HUES48 (cell line): ENCODE results near the gene DPYSL5.
"Not testable (repeated sequence)": the region's sequence is repeated elsewhere in the genome, so short reads cannot be mapped to it uniquely, and the experiment has no call there.

Source experiments
- H3K27ac ChIP-seq: one replicate; pipeline ENCODE4 v1.7.0; 2013; ENCODE audit warnings: low read depth, low read length, inconsistent platforms
- H3K27me3 ChIP-seq: 2 replicates; pipeline ENCODE4 v1.6.1; 2013; ENCODE audit warnings: mild to moderate bottlenecking, low read length; ENCODE audit not compliant: control insufficient read depth, insufficient read depth
- H3K36me3 ChIP-seq: 2 replicates; pipeline ENCODE4 v1.6.1; 2013; ENCODE audit warnings: low read length; ENCODE audit not compliant: control insufficient read depth, insufficient read depth
- H3K4me1 ChIP-seq: 2 replicates; pipeline ENCODE4 v1.6.1; 2013; ENCODE audit warnings: mild to moderate bottlenecking, low read length; ENCODE audit not compliant: control insufficient read depth, insufficient read depth
- H3K4me3 ChIP-seq: 2 replicates; pipeline ENCODE4 v1.5.1; 2013; ENCODE audit warnings: mild to moderate bottlenecking, low read depth, low read length
- H3K9ac ChIP-seq: 2 replicates; pipeline ENCODE4 v1.6.1; 2013; ENCODE audit warnings: mild to moderate bottlenecking, low read depth, low read length, moderate library complexity
- H3K9me3 ChIP-seq: 2 replicates; pipeline ENCODE4 v1.6.1; 2013; ENCODE audit warnings: low read length; ENCODE audit not compliant: control insufficient read depth, insufficient read depth

Gene DPYSL5

DNA sequence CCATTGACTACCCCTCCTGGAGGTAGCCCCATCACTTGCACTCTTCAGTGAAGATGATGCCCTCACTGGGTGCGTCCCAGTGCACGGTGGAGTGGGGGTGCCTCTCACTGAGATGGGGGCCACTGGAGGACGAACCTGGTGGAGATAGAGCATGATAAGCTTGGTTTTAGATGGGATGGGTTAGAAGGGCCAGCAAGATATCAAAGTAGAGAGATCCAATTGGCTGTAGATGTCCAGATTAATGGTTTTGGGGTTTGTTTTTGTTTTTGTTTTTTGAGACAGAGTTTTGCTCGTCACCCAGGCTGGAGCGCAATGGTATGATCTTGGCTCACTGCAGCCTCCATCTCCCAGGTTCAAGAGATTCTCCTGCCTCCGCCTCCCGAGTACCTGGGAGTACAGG, 28.3 kb downstream of the DPYSL5 start:
- Histone ChIP-seq H3K4me1 (no peaks in the 10 kb centered on the region), H3K9ac (no peak overlapping the region), H3K27ac (no peak overlapping the region), H3K4me3 (no peak overlapping the region), H3K9me3 (no peaks in the 10 kb centered on the region), H3K27me3 (peaks cover 27% of the 10 kb centered on the region), H3K36me3 (no peaks in the 10 kb centered on the region)

GRCh38 chr2:26877276-26877675, 29.3 kb downstream of the DPYSL5 start:
- no peak overlapping the region for H3K9ac ChIP-seq
- H3K4me1 ChIP-seq = no peaks in the 10 kb centered on the region
- H3K36me3 ChIP-seq = no peaks in the 10 kb centered on the region
- H3K4me3 ChIP-seq = no peak overlapping the region
- no peaks in the 10 kb centered on the region for H3K9me3 ChIP-seq
- H3K27me3 ChIP-seq = peaks cover 19% of the 10 kb centered on the region
- no peak overlapping the region for H3K27ac ChIP-seq

DNA sequence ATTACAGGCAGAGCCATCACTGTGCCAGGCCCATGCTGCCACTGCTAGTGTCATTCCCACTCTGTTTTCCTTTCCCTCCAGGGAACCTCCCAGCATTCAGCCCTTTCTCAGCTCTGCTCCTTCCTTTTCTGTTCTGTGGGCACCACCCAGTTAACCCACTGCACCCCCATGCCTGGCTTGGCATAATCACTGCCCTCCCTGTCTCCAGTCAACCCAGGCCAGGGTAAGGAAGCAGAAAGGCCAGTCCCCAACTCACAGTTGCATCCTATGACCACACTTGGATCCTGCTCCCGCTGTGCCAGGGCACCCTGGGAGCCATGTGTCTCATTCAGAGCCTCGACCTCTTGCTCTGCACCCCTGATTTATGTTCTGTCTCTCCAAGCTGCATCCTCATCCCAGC, 32.2 kb downstream of the DPYSL5 start:
- no peaks in the 10 kb centered on the region for H3K4me1 ChIP-seq
- H3K9me3 ChIP-seq = no peaks in the 10 kb centered on the region

DNA sequence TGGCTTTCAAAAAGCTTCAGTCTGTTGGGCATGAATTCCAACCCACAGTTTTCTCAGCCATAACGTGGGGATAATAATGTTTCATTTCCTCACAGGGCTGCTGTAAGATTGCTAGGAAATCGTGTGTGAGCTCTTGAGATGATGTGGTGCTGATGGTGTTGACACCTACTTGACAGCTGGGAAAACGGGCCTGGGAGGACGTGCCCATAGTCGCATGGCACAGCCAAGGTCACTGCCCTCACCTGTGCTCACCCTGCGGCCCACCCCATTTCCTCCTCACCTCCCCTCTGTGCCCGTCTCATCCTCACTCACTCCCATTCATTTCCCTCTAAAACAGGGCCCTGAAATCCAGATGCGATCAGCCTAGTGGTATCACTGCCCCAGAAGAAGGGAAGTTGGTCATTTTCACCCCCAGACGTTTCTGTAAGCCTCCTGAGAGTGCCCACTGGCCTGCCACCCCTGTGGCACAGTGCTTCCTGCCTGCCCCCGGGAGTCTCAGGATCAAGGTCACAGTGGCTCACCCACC, 33.0 kb downstream of the DPYSL5 start:
- Histone ChIP-seq H3K9me3 (no peaks in the 10 kb centered on the region), H3K27me3 (no peaks in the 10 kb centered on the region), H3K4me1 (no peaks in the 10 kb centered on the region), H3K4me3 (no peak overlapping the region), H3K36me3 (no peaks in the 10 kb centered on the region), H3K9ac (no peak overlapping the region), H3K27ac (no peak overlapping the region)

More for the DNA sequence above, 32.2 kb downstream of the DPYSL5 start:
- H3K27ac ChIP-seq = no peak overlapping the region
- H3K36me3 ChIP-seq = no peaks in the 10 kb centered on the region
- H3K27me3 ChIP-seq = no peaks in the 10 kb centered on the region
- no peak overlapping the region for H3K9ac ChIP-seq
- no peak overlapping the region for H3K4me3 ChIP-seq

GRCh38 chr2:26882220-26882619, 34.3 kb downstream of the DPYSL5 start:
- not testable (repeated sequence) for H3K4me3 ChIP-seq, H3K36me3 ChIP-seq, H3K4me1 ChIP-seq, H3K27ac ChIP-seq, H3K9ac ChIP-seq, H3K9me3 ChIP-seq, H3K27me3 ChIP-seq

- H3K36me3 ChIP-seq = no peaks in the 10 kb centered on the region
- H3K4me1 ChIP-seq = no peaks in the 10 kb centered on the region
- no peaks in the 10 kb centered on the region for H3K27me3 ChIP-seq
- H3K9me3 ChIP-seq = no peaks in the 10 kb centered on the region
- no peak overlapping the region for H3K9ac ChIP-seq
- H3K4me3 ChIP-seq = no peak overlapping the region
- H3K27ac ChIP-seq = no peak overlapping the region
These were observed 36.0 kb downstream of the DPYSL5 start for GRCh38 chr2:26883956-26884355.

GRCh38 chr2:26884486-26884885, 36.6 kb downstream of the DPYSL5 start:
- Histone ChIP-seq H3K36me3 (no peaks in the 10 kb centered on the region), H3K27me3 (no peaks in the 10 kb centered on the region), H3K9me3 (no peaks in the 10 kb centered on the region), H3K4me3 (no peak overlapping the region), H3K9ac (no peak overlapping the region), H3K4me1 (no peaks in the 10 kb centered on the region), H3K27ac (no peak overlapping the region)

DNA sequence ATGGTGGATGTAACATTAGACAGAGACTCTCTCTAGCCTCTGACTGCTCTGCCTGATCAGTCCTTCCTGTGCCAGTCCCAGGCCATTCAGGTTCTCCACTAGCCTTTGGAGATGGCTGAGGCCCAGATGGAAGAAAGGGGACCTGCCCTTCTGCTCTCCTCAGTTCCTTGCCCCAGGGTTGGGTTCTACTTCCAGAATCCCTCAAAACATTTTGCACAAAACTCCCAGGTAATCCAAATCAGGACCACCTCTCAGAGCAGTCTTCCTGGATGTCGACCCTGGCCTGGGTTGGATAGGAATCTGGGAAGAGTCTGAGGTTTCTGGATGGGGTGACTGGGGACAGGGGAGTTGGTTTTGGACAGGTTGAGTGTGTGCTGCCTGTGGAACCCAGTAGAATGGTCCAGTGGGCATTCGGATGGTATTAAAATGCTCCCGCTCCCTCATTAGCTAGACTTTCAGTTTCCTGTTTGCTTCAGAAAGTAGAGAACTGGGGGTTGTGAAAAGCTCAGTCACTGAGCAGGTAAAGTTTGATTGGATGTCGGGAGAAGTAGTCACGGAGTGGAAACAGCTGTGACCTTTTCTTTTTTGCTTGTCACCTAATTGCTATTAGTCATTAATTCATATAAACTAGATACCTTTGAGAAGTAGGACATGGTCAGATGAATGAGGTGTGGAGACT, 37.9 kb downstream of the DPYSL5 start:
- H3K9me3 ChIP-seq = no peaks in the 10 kb centered on the region
- no peak overlapping the region for H3K9ac ChIP-seq
- no peaks in the 10 kb centered on the region for H3K4me1 ChIP-seq
- no peak overlapping the region for H3K27ac ChIP-seq
- H3K27me3 ChIP-seq = no peaks in the 10 kb centered on the region
- H3K4me3 ChIP-seq = no peak overlapping the region
- no peaks in the 10 kb centered on the region for H3K36me3 ChIP-seq

GRCh38 chr2:26886736-26887135, 38.8 kb downstream of the DPYSL5 start:
- Histone ChIP-seq H3K4me3 (no peak overlapping the region), H3K9me3 (no peaks in the 10 kb centered on the region), H3K36me3 (no peaks in the 10 kb centered on the region), H3K9ac (no peak overlapping the region), H3K4me1 (no peaks in the 10 kb centered on the region), H3K27ac (no peak overlapping the region), H3K27me3 (no peaks in the 10 kb centered on the region)

DNA sequence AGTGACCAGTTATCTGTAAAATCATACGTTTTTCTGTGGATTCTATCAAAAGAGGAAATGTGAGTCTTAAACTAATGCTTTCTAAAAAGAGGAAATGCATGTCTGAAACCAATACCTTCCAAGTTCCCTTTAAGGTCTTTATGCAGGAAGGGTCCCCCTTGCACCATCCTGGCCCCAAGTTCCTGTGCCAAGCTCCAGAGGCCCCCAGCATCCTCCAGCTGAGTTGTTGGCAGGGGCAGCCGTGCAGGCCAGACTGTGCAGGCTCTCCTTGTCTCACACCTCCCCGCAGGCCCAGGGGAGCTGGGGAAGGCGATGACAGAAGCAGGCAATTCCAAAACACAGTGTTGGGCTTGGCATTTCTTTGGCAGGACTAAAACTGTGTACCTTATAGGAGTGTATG, 39.2 kb downstream of the DPYSL5 start:
- Histone ChIP-seq H3K36me3 (no peaks in the 10 kb centered on the region), H3K9ac (no peak overlapping the region), H3K9me3 (no peaks in the 10 kb centered on the region), H3K4me3 (no peak overlapping the region), H3K27me3 (no peaks in the 10 kb centered on the region), H3K27ac (no peak overlapping the region), H3K4me1 (no peaks in the 10 kb centered on the region)

- Histone ChIP-seq H3K4me1 (no peaks in the 10 kb centered on the region), H3K27me3 (no peaks in the 10 kb centered on the region), H3K27ac (no peak overlapping the region), H3K36me3 (no peaks in the 10 kb centered on the region), H3K4me3 (no peak overlapping the region), H3K9ac (no peak overlapping the region), H3K9me3 (no peaks in the 10 kb centered on the region)
These were observed 41.9 kb downstream of the DPYSL5 start for GRCh38 chr2:26889796-26890195.
